ENCODE results near the gene WFIKKN1.

The WFIKKN1 gene

DNA sequence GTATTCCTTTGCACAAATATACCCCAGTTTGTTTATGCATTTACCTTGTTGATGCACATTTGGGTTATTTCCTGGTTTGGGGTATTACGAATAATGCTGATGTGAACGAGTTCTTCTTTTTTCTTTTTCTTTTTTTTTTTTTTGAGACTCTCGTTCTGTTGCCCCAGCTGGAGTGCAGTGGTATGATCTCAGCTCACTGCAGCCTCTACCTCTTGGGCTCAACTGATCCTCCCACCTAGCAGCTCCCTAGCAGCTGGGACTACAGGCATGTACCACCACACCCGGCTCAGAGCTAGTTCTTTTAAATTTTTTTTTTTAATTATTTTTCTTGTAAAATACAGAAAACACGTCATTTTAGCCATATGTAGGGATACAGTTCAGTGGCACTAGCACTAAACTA, 26.9 kb upstream of the WFIKKN1 start:
- Histone ChIP-seq H3K27me3 (ENCODE audit: insufficient read depth, low read length) (no peaks in the 10 kb centered on the region), H3K4ac (ENCODE audit: low read depth, low read length) (no peak overlapping the region), H2BK120ac (ENCODE audit: insufficient read depth, low read length, poor library complexity) (no peak overlapping the region), H2AFZ (ENCODE audit: insufficient read depth, low read length, poor library complexity) (no peak overlapping the region), H3K9ac (ENCODE audit: low read length) (no peak overlapping the region), H2BK12ac (ENCODE audit: low read length) (no peak overlapping the region), H3K4me3 (ENCODE audit: low read depth, low read length) (no peak overlapping the region), H3K14ac (ENCODE audit: low read length) (no peak overlapping the region), H4K91ac (ENCODE audit: low read depth, low read length) (no peak overlapping the region), H3K36me3 (ENCODE audit: control insufficient read depth in 1 of 2, insufficient read depth in 2 of 2, low read length in 2 of 2) (peaks cover 6 to 9% of the 10 kb centered on the region in 2 experiments), H3K4me1 (ENCODE audit: control insufficient read depth in 1 of 2, insufficient read depth in 2 of 2, low read length in 2 of 2) (no peaks in the 10 kb centered on the region), H3K27ac (ENCODE audit: low read depth, low read length) (no peak overlapping the region), H3K79me1 (ENCODE audit: low read length) (no peaks in the 10 kb centered on the region), H3K9me3 (ENCODE audit: insufficient read depth, low read depth, low read length) (peaks cover 14% of the 10 kb centered on the region), H3K4me2 (ENCODE audit: low read length) (no peak overlapping the region), H4K12ac (ENCODE audit: low read depth, low read length) (no peak overlapping the region), H2AK5ac (ENCODE audit: low read length) (no peak overlapping the region), H3K18ac (ENCODE audit: low read length) (no peak overlapping the region), H2BK5ac (ENCODE audit: low read depth, low read length, poor library complexity) (no peak overlapping the region), H3K79me2 (ENCODE audit: control insufficient read depth, insufficient read depth, low read length, poor library complexity) (no peaks in the 10 kb centered on the region), H4K8ac (ENCODE audit: low read depth, low read length) (no peak overlapping the region), H3K23ac (ENCODE audit: low read length) (no peak overlapping the region)
- WGBS (ENCODE audit: extremely low coverage, insufficient coverage, insufficient read length): no CpG with 5 or more reads among the region's 5 CpGs
- no peak for DNase-seq

DNA sequence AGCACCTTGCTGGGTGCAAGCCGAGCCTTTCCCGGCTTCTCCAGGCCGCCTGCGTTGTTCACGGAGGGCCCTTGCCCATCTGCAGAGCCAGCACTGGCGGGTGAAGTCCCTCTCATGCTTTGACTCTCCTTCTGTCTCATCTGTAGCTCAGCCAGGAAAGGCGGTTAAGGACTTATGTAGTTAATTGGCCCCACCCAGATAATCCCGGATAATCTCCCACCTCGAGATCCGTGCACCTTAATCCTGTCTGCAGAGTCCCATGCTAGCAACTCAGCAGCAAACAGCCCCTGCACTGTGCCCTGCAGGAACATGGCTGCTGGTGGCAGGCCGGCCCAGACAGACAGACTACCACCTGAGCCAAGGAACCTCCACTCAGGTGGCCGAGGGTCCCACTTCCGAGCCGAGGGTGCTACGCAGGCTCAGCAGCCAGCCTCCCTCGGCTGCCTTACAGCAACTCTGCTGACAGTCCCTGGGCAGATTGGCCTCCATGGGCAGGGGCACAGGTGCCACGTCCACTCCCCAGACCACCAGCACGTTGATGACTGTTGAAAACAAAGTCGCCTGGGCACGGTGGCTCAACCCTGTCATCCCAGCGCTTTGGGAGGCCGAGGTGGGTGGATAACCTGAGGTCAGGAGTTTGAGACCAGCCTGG, 24.0 kb upstream of the WFIKKN1 start:
- Histone ChIP-seq H2BK5ac (ENCODE audit: low read depth, low read length, poor library complexity) (no peak overlapping the region), H4K12ac (ENCODE audit: low read depth, low read length) (no peak overlapping the region), H3K4me3 (ENCODE audit: low read depth, low read length) (no peak overlapping the region), H3K79me2 (ENCODE audit: control insufficient read depth, insufficient read depth, low read length, poor library complexity) (no peaks in the 10 kb centered on the region), H4K8ac (ENCODE audit: low read depth, low read length) (no peak overlapping the region), H3K23ac (ENCODE audit: low read length) (no peak overlapping the region), H2AK5ac (ENCODE audit: low read length) (no peak overlapping the region), H3K14ac (ENCODE audit: low read length) (no peak overlapping the region), H3K4me1 (ENCODE audit: control insufficient read depth in 1 of 2, insufficient read depth in 2 of 2, low read length in 2 of 2) (no peaks in the 10 kb centered on the region), H3K36me3 (ENCODE audit: control insufficient read depth in 1 of 2, insufficient read depth in 2 of 2, low read length in 2 of 2) (no peaks in the 10 kb centered on the region), H2AFZ (ENCODE audit: insufficient read depth, low read length, poor library complexity) (no peak overlapping the region), H3K9ac (ENCODE audit: low read length) (no peak overlapping the region), H3K27me3 (ENCODE audit: insufficient read depth, low read length) (no peaks in the 10 kb centered on the region), H3K4ac (ENCODE audit: low read depth, low read length) (no peak overlapping the region), H3K79me1 (ENCODE audit: low read length) (no peaks in the 10 kb centered on the region), H2BK120ac (ENCODE audit: insufficient read depth, low read length, poor library complexity) (no peak overlapping the region), H3K27ac (ENCODE audit: low read depth, low read length) (no peak overlapping the region), H3K18ac (ENCODE audit: low read length) (no peak overlapping the region), H4K91ac (ENCODE audit: low read depth, low read length) (no peak overlapping the region), H2BK12ac (ENCODE audit: low read length) (no peak overlapping the region), H3K4me2 (ENCODE audit: low read length) (no peak overlapping the region), H3K9me3 (ENCODE audit: insufficient read depth, low read depth, low read length) (peaks cover 6% of the 10 kb centered on the region)
- DNase-seq: no peak
- no CpG with 5 or more reads among the region's 22 CpGs for WGBS (ENCODE audit: extremely low coverage, insufficient coverage, insufficient read length)

DNA sequence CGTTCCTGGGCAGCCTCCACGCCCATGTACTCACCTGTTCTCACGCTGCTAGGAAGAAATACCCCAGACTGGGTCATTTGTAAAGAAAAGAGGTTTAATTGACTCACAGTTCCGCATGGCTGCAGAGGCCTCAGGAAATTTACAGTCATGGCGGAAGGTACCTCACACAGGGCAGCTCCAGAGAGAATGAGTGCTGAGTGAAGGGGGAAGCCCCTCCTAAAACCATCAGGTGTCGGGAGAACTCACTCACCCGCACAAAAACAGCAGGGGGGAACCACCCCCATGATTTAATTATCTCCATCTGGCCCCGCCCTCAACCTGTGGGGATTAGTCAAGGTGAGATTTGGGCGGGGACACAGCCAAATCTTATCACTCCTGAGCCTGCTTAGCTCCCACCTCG, 22.8 kb upstream of the WFIKKN1 start:
- Histone ChIP-seq H3K36me3 (ENCODE audit: control insufficient read depth in 1 of 2, insufficient read depth in 2 of 2, low read length in 2 of 2) (no peaks in the 10 kb centered on the region), H4K91ac (ENCODE audit: low read depth, low read length) (no peak overlapping the region), H2BK12ac (ENCODE audit: low read length) (no peak overlapping the region), H3K4me2 (ENCODE audit: low read length) (no peak overlapping the region), H3K4me1 (ENCODE audit: control insufficient read depth in 1 of 2, insufficient read depth in 2 of 2, low read length in 2 of 2) (no peaks in the 10 kb centered on the region), H3K9me3 (ENCODE audit: insufficient read depth, low read depth, low read length) (peaks cover 6% of the 10 kb centered on the region), H3K14ac (ENCODE audit: low read length) (no peak overlapping the region), H2BK5ac (ENCODE audit: low read depth, low read length, poor library complexity) (no peak overlapping the region), H2BK120ac (ENCODE audit: insufficient read depth, low read length, poor library complexity) (no peak overlapping the region), H3K4me3 (ENCODE audit: low read depth, low read length) (no peak overlapping the region), H3K79me1 (ENCODE audit: low read length) (no peaks in the 10 kb centered on the region), H3K27me3 (ENCODE audit: insufficient read depth, low read length) (no peaks in the 10 kb centered on the region), H4K8ac (ENCODE audit: low read depth, low read length) (no peak overlapping the region), H4K12ac (ENCODE audit: low read depth, low read length) (no peak overlapping the region), H3K9ac (ENCODE audit: low read length) (no peak overlapping the region), H2AK5ac (ENCODE audit: low read length) (no peak overlapping the region), H3K18ac (ENCODE audit: low read length) (peak overlapping the region; percentile 48), H3K4ac (ENCODE audit: low read depth, low read length) (no peak overlapping the region), H3K27ac (ENCODE audit: low read depth, low read length) (no peak overlapping the region), H3K23ac (ENCODE audit: low read length) (no peak overlapping the region), H3K79me2 (ENCODE audit: control insufficient read depth, insufficient read depth, low read length, poor library complexity) (no peaks in the 10 kb centered on the region), H2AFZ (ENCODE audit: insufficient read depth, low read length, poor library complexity) (no peak overlapping the region)
- WGBS (ENCODE audit: extremely low coverage, insufficient coverage, insufficient read length): no CpG with 5 or more reads among the region's 10 CpGs
- no peak for DNase-seq

DNA sequence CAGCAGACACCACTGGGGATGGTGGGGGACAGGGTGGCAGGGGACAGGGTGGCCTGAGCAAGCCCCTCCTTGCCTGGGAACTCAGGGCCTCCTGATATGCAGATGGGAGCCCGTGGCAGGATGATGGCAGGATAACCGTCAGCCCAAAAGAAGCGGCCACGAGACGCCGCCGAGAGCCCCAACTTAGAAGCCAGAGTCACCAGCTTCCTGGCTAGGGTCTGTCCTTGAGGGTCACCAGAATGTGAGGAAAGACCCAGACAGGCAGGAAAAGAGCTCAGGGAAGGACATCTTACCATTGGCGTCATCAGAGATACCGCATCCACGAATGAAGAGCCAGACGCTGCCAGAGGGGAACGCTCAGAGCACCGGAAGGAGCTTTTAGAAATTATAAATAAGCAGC, 21.5 kb upstream of the WFIKKN1 start:
- H3K14ac ChIP-seq (ENCODE audit: low read length): no peak overlapping the region
- no CpG with 5 or more reads among the region's 13 CpGs for WGBS (ENCODE audit: extremely low coverage, insufficient coverage, insufficient read length)

More for the DNA sequence above, 21.5 kb upstream of the WFIKKN1 start:
- no peak overlapping the region for H3K23ac ChIP-seq (ENCODE audit: low read length)
- no peak overlapping the region for H3K4me2 ChIP-seq (ENCODE audit: low read length)
- no peaks in the 10 kb centered on the region for H3K79me1 ChIP-seq (ENCODE audit: low read length)
- no peak overlapping the region for H3K27ac ChIP-seq (ENCODE audit: low read depth, low read length)
- no peak overlapping the region for H2BK120ac ChIP-seq (ENCODE audit: insufficient read depth, low read length, poor library complexity)
- H2AFZ ChIP-seq (ENCODE audit: insufficient read depth, low read length, poor library complexity): no peak overlapping the region
- H2BK12ac ChIP-seq (ENCODE audit: low read length): no peak overlapping the region
- no peak overlapping the region for H4K8ac ChIP-seq (ENCODE audit: low read depth, low read length)
- no peak overlapping the region for H3K18ac ChIP-seq (ENCODE audit: low read length)
- no peaks in the 10 kb centered on the region for H3K27me3 ChIP-seq (ENCODE audit: insufficient read depth, low read length)
- H3K4me1 ChIP-seq (ENCODE audit: control insufficient read depth in 1 of 2, insufficient read depth in 2 of 2, low read length in 2 of 2): no peaks in the 10 kb centered on the region
- H3K9me3 ChIP-seq (ENCODE audit: insufficient read depth, low read depth, low read length): peaks cover 11% of the 10 kb centered on the region
- H3K36me3 ChIP-seq (ENCODE audit: control insufficient read depth in 1 of 2, insufficient read depth in 2 of 2, low read length in 2 of 2): peaks cover 3 to 4% of the 10 kb centered on the region in 2 experiments
- no peak overlapping the region for H2AK5ac ChIP-seq (ENCODE audit: low read length)
- H3K4ac ChIP-seq (ENCODE audit: low read depth, low read length): no peak overlapping the region
- no peak for DNase-seq
- H2BK5ac ChIP-seq (ENCODE audit: low read depth, low read length, poor library complexity): no peak overlapping the region
- no peak overlapping the region for H4K12ac ChIP-seq (ENCODE audit: low read depth, low read length)
- H3K9ac ChIP-seq (ENCODE audit: low read length): no peak overlapping the region
- no peak overlapping the region for H4K91ac ChIP-seq (ENCODE audit: low read depth, low read length)
- no peaks in the 10 kb centered on the region for H3K79me2 ChIP-seq (ENCODE audit: control insufficient read depth, insufficient read depth, low read length, poor library complexity)
- H3K4me3 ChIP-seq (ENCODE audit: low read depth, low read length): no peak overlapping the region
